GM12878 (cell line): Measurements from ENCODE around the gene DIDO1. TPM values are rescaled to one million over a fixed set of nuclear protein-coding genes. Genes with fewer than 3 reads are reported as not detected.

ENCODE experiments used
- ATAC-seq: fragments of 200-7000 bp; cut with Tn5 transposase; 3 replicates; pipeline ENCODE4 v1.9.1; 2020; ENCODE audit warnings: mild to moderate bottlenecking, moderate library complexity
- BruUV-seq: library from RNA; stranded (reverse); fragments of 400-500 nt; replicated peaks from 2 replicates; lab custom pipeline; 2021; lab: Mats Ljungman, UMichigan
- CTCF ChIA-PET: fragments of 300-600 bp; sonication (Branson Sonifier 250); formaldehyde crosslinking; extraction: SDS; loops from one replicate; lab custom pipeline; 2021; ENCODE audit warnings: inconsistent platforms; lab: Yijun Ruan, JAX
- POLR2A ChIA-PET: fragments of 350-600 bp; formaldehyde crosslinking; extraction: SDS; loops from one replicate; lab custom pipeline; 2021; ENCODE audit warnings: inconsistent platforms; lab: Charles Lee
- RAD21 ChIA-PET: fragments of 300-600 bp; sonication (Branson Sonifier 250); formaldehyde crosslinking; loops from one replicate; lab custom pipeline; 2023; ENCODE audit warnings: antibody characterized with exemption; ENCODE audit not compliant: unreplicated experiment; lab: Charles Lee
- SMC1A ChIA-PET: fragments of 300-600 bp; sonication (Branson Sonifier 250); formaldehyde crosslinking; loops from one replicate; lab custom pipeline; 2023; ENCODE audit not compliant: unreplicated experiment, uncharacterized antibody; lab: Charles Lee
- DNase-seq: peaks from one replicate; pipeline ENCODE4 v3.0.0-alpha.2; 2011; ENCODE audit warnings: low read depth, low spot score
- FAIRE-seq: peaks from 3 replicates; lab custom pipeline; 2011; peaks lifted over from hg19 to GRCh38; lab: Jason Lieb, UNC
- H2AFZ ChIP-seq: 2 replicates; pipeline ENCODE4 v1.6.0; 2011; ENCODE audit warnings: low read depth, low read length, control low read depth; ENCODE audit not compliant: control insufficient read depth
- H3K27ac ChIP-seq: 2 replicates; pipeline ENCODE4 v1.5.1; 2011; ENCODE audit warnings: control low read depth; ENCODE audit not compliant: control insufficient read depth, insufficient read depth
- H3K27me3 ChIP-seq, 2 experiments: replicated peaks in 1 of 2; 2 replicates each; pipeline versions ENCODE4 v1.6.0 to v1.6.1; 2011; ENCODE audit warnings: low read length in 1 of 2; ENCODE audit not compliant: control insufficient read depth in 2 of 2, insufficient read depth in 2 of 2
- H3K36me3 ChIP-seq, 2 experiments: 2 replicates each; pipeline ENCODE4 v1.5.1; 2011; ENCODE audit warnings: low read length in 1 of 2; ENCODE audit not compliant: control insufficient read depth in 2 of 2, insufficient read depth in 2 of 2
- H3K4me1 ChIP-seq: 2 replicates; pipeline ENCODE4 v1.6.1; 2011; ENCODE audit warnings: mild to moderate bottlenecking, low read length, moderate library complexity, mixed read lengths; ENCODE audit not compliant: control insufficient read depth, insufficient read depth
- H3K4me2 ChIP-seq: 2 replicates; pipeline ENCODE4 v1.6.0; 2011; ENCODE audit warnings: control low read depth; ENCODE audit not compliant: control insufficient read depth, insufficient read depth
- H3K4me3 ChIP-seq: fragments of 200-600 bp; sonication (generic); 2 replicates; pipeline ENCODE4 v1.5.1; 2016
- H3K79me2 ChIP-seq: 2 replicates; pipeline ENCODE4 v1.6.0; 2011; ENCODE audit warnings: low read length; ENCODE audit not compliant: control insufficient read depth, insufficient read depth
- H3K9ac ChIP-seq: 2 replicates; pipeline ENCODE4 v1.8.0; 2011; ENCODE audit warnings: low read length, control low read depth, mixed read lengths; ENCODE audit not compliant: control insufficient read depth, insufficient read depth
- H3K9me3 ChIP-seq: replicated peaks from 3 replicates; pipeline ENCODE4 v1.5.1; 2011; ENCODE audit warnings: mild to moderate bottlenecking, low read length; ENCODE audit not compliant: control insufficient read depth, insufficient read depth
- H4K20me1 ChIP-seq: 2 replicates; pipeline ENCODE4 v1.6.0; 2011; ENCODE audit not compliant: control insufficient read depth, insufficient read depth
- FOXM1 ChIP-seq: IDR thresholded peaks from 2 replicates; pipeline ENCODE4 v1.6.1; 2012; ENCODE audit warnings: low read depth, mild to moderate bottlenecking, inconsistent platforms, low read length, moderate library complexity
- MXI1 ChIP-seq: fragments of 150-350 bp; IDR thresholded peaks from 2 replicates; pipeline ENCODE4 v1.6.1; 2011; ENCODE audit warnings: low read depth, mild to moderate bottlenecking, inconsistent platforms, low read length, improper control_type of control experiment
- NFXL1 ChIP-seq: fragments of 450-650 bp; IDR thresholded peaks from 2 replicates; pipeline ENCODE4 v1.6.1; 2017; ENCODE audit warnings: antibody characterized with exemption, mild to moderate bottlenecking, borderline replicate concordance
- NFYA ChIP-seq: IDR thresholded peaks from 2 replicates; pipeline ENCODE4 v1.6.1; 2011; ENCODE audit warnings: low read depth, mild to moderate bottlenecking, low read length, improper control_type of control experiment, borderline replicate concordance
- SP1 ChIP-seq: IDR thresholded peaks from one replicate; pipeline ENCODE4 v1.6.1; 2011; ENCODE audit warnings: low read depth, low read length
- USF1 ChIP-seq: IDR thresholded peaks from 2 replicates; pipeline ENCODE4 v1.6.1; 2011; ENCODE audit warnings: borderline replicate concordance, low read depth, mild to moderate bottlenecking, moderate library complexity, mixed read lengths, low read length; ENCODE audit not compliant: insufficient read depth; ENCODE audit errors: extremely low read length
- ZNF24 ChIP-seq: fragments of 450-650 bp; IDR thresholded peaks from 2 replicates; pipeline ENCODE4 v1.6.1; 2017; ENCODE audit warnings: antibody characterized with exemption, mild to moderate bottlenecking
- WGBS: methylation state at CpG from one replicate; pipeline ENCODE4 v1.1.6; 2016; ENCODE audit warnings: low lambda C conversion rate; ENCODE audit not compliant: insufficient replicate concordance, insufficient coverage; ENCODE audit errors: missing lambda C conversion rate; 5-methylcytosine and 5-hydroxymethylcytosine counted together
- in situ Hi-C: fragments of 300-500 bp; cut with MboI; formaldehyde crosslinking; loops from 9 replicates; pipeline ENCODE4 v1.14.3; 2018; ENCODE audit warnings: mixed read lengths
- intact Hi-C: fragments of 100-400 bp; cut with micrococcal nuclease; formaldehyde crosslinking; loops from one replicate; pipeline ENCODE4 v1.14.2; 2022; ENCODE audit not compliant: unreplicated experiment
- polyA plus RNA-seq, 11 experiments: library from polyadenylated mRNA; depleted of rRNA in 4 of 11; unstranded in 6 of 11; stranded (reverse) in 5 of 11; fragments of >200 nt; fragmentation: Nextera tagmentation in 4 of 11; fragmentation: Illumina TruSeq in 1 of 11; extraction: Ambion mirVana in 4 of 11; extraction: Trizol in 1 of 11; gene quantifications; 1 replicate in 1 of 11; 2 replicates in 10 of 11; pipeline versions ENCODE4 v1.2.1 to v1.2.3, GENCODE V29; 2011 to 2016; ENCODE audit warnings: inconsistent platforms in 2 of 11, missing spikeins in 2 of 11, low read depth in 1 of 11
- total RNA-seq, 4 experiments: library from RNA; depleted of rRNA in 3 of 4; stranded (reverse); fragments of >200 nt in 3 of 4; fragmentation: Illumina TruSeq in 1 of 4; extraction: Trizol in 1 of 4; gene quantifications; 2 replicates each; pipeline versions ENCODE4 v1.2.1 to v1.2.3, GENCODE V29; 2013 to 2021
- TF ChIP-seq, protein P1 (sequence below): fragments of 450-650 bp; formaldehyde crosslinking; IDR thresholded peaks from 2 replicates; pipeline ENCODE4 v1.5.0; 2022; ENCODE audit warnings: mild to moderate bottlenecking, missing genetic modification characterization

The DIDO1 gene
- total and polyA plus RNA-seq, 10 of the 15 experiments (the other 5 are each of a cell fraction or from before 2014, with no cell fraction given) = 5.5 to 56.4 (median 38.4) TPM

GRCh38 chr20:62969939-62970306 lies 43.6 kb upstream of the DIDO1 start:
- POLR2A ChIA-PET = interaction anchor here (1.0 to 2.7 kb wide), 2 partner anchors 16 to 43 kb away, joined by 3 to 7 read pairs; no protein-coding TSS in a partner anchor
- no peak overlapping the region for H3K9ac ChIP-seq
- 65% methylated on average over 8 of the region's 8 CpGs for WGBS

More at GRCh38 chr20:62969939-62970306, 43.6 kb upstream of the DIDO1 start:
- BruUV-seq = no TSS peak
- no peak overlapping the region for H3K4me2 ChIP-seq
- intact Hi-C loops = no loop called here
- CTCF ChIA-PET = interaction anchor here (0.8 to 2.0 kb wide), 4 partner anchors 15 to 210 kb away, joined by 3 to 8 read pairs (median 5); no protein-coding TSS in a partner anchor
- H3K27me3 ChIP-seq = peaks cover 0 to 6% of the 10 kb centered on the region in 2 experiments; a peak in 2 of 4 replicates
- no peak for DNase-seq
- no peak overlapping the region for H3K27ac ChIP-seq
- SMC1A ChIA-PET = interaction anchor here (1.0 to 1.7 kb wide), 3 partner anchors 39 to 68 kb away, joined by 4 to 11 read pairs (median 7); no protein-coding TSS in a partner anchor
- in situ Hi-C loops = no loop called here
- no peak overlapping the region for H2AFZ ChIP-seq
- H3K9me3 ChIP-seq = no peaks in the 10 kb centered on the region
- RAD21 ChIA-PET = interaction anchor here (1.6 to 1.8 kb wide), 2 partner anchors 39 to 41 kb away, joined by 4 to 16 read pairs; no protein-coding TSS in a partner anchor
- no peak for ATAC-seq
- no peak overlapping the region for H3K4me3 ChIP-seq
- no peaks in the 10 kb centered on the region for H3K79me2 ChIP-seq
- peaks cover 7% of the 10 kb centered on the region for H3K4me1 ChIP-seq
- FAIRE-seq = no peak
- TF ChIP-seq ZNF24 = no peak
- no peak for TF ChIP-seq USF1
- TF ChIP-seq NFXL1 = no peak
- no peak for TF ChIP-seq SP1
- TF ChIP-seq MXI1 = no peak
- TF ChIP-seq, protein P1, sequence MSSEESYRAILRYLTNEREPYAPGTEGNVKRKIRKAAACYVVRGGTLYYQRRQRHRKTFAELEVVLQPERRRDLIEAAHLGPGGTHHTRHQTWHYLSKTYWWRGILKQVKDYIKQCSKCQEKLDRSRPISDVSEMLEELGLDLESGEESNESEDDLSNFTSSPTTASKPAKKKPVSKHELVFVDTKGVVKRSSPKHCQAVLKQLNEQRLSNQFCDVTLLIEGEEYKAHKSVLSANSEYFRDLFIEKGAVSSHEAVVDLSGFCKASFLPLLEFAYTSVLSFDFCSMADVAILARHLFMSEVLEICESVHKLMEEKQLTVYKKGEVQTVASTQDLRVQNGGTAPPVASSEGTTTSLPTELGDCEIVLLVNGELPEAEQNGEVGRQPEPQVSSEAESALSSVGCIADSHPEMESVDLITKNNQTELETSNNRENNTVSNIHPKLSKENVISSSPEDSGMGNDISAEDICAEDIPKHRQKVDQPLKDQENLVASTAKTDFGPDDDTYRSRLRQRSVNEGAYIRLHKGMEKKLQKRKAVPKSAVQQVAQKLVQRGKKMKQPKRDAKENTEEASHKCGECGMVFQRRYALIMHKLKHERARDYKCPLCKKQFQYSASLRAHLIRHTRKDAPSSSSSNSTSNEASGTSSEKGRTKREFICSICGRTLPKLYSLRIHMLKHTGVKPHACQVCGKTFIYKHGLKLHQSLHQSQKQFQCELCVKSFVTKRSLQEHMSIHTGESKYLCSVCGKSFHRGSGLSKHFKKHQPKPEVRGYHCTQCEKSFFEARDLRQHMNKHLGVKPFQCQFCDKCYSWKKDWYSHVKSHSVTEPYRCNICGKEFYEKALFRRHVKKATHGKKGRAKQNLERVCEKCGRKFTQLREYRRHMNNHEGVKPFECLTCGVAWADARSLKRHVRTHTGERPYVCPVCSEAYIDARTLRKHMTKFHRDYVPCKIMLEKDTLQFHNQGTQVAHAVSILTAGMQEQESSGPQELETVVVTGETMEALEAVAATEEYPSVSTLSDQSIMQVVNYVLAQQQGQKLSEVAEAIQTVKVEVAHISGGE (CRISPR knock-in tag) = no peak
- TF ChIP-seq NFYA = no peak
- no peak for TF ChIP-seq FOXM1
- H3K36me3 ChIP-seq = no peaks in the 10 kb centered on the region; a peak in 3 of 4 replicates
- H4K20me1 ChIP-seq = no peaks in the 10 kb centered on the region
